Mucosa of descending colon (tissue), 3 donors: ENCODE measurements around the gene LRRC61. TPM values are rescaled to one million over a fixed set of nuclear protein-coding genes. Genes with fewer than 3 reads are reported as not detected.
"Not testable (repeated sequence)": the region's sequence is repeated elsewhere in the genome, so short reads cannot be mapped to it uniquely, and the experiment has no call there.

Experiments used
- ATAC-seq: fragments of 200-7000 bp; cut with Tn5 transposase; one replicate; pipeline ENCODE4 v1.9.1; 2020; ENCODE audit warnings: mild to moderate bottlenecking, moderate library complexity
- DNase-seq, 3 donors: peaks; one replicate each; pipeline ENCODE4 v3.0.0-alpha.2; 2020
- H3K36me3 ChIP-seq: fragments of 200-600 bp; one replicate; pipeline ENCODE4 v1.8.0; 2021; ENCODE audit warnings: low read depth, mild to moderate bottlenecking
- H3K4me1 ChIP-seq: fragments of 200-600 bp; one replicate; pipeline ENCODE4 v1.8.0; 2021; ENCODE audit warnings: low read depth, mild to moderate bottlenecking
- H3K4me3 ChIP-seq: fragments of 200-600 bp; one replicate; pipeline ENCODE4 v1.8.0; 2021; ENCODE audit warnings: mild to moderate bottlenecking
- H3K9me3 ChIP-seq: fragments of 200-600 bp; one replicate; pipeline ENCODE4 v1.8.0; 2021; ENCODE audit warnings: mild to moderate bottlenecking
- CTCF ChIP-seq: fragments of 200-600 bp; IDR thresholded peaks from one replicate; pipeline ENCODE4 v1.8.0; 2022; ENCODE audit warnings: antibody characterized with exemption, mild to moderate bottlenecking
- intact Hi-C, 2 donors: fragments of 100-400 bp; cut with DNase I in 1 of 2; cut with micrococcal nuclease in 1 of 2; formaldehyde crosslinking; loops; one replicate each; pipeline versions ENCODE4 v1.11.0 to v1.11.1; 2022; cut with DNase I, micrococcal nuclease
- total RNA-seq, 3 donors: library from RNA; stranded (reverse); fragmentation: NEBNext Ultra II Directional in 2 of 3; extraction: Animal tissue kit (Norgen Biotek cat#: 25700) in 2 of 3; gene quantifications; one replicate each; pipeline versions ENCODE4 v1.2.1 to v1.2.4, GENCODE V29; 2021 to 2023
- donor health status: DM: no; HTN: no; CAD: no; lungs with moderate emphysema.
- donor health status: DM: no; HTN: no; CAD: no.
- donor health status: DM: no; HTN: yes; CAD: no.

LRRC61 gene
- total RNA-seq, 3 donors from 2014 or later = 11.8 to 14.5 (median 14.5) TPM

GRCh38 chr7:150313367-150313809, 9.8 kb upstream of the LRRC61 start:
- Histone ChIP-seq H3K4me1 (no peaks in the 10 kb centered on the region), H3K36me3 (no peaks in the 10 kb centered on the region), H3K4me3 (no peak overlapping the region), H3K9me3 (no peaks in the 10 kb centered on the region)
- intact Hi-C loops = no loop called here
- no peak for DNase-seq
- ATAC-seq = no peak
- no peak for TF ChIP-seq CTCF

GRCh38 chr7:150313870-150314269, 9.3 kb upstream of the LRRC61 start:
- no peaks in the 10 kb centered on the region for H3K36me3 ChIP-seq
- H3K9me3 ChIP-seq = no peaks in the 10 kb centered on the region
- intact Hi-C loops = no loop called here
- no peak overlapping the region for H3K4me3 ChIP-seq
- H3K4me1 ChIP-seq = no peaks in the 10 kb centered on the region
- DNase-seq (no peak), ATAC-seq (no peak)
- TF ChIP-seq CTCF = no peak

GRCh38 chr7:150314639-150315239, 8.4 kb upstream of the LRRC61 start:
- Histone ChIP-seq H3K9me3 (no peaks in the 10 kb centered on the region), H3K36me3 (no peaks in the 10 kb centered on the region), H3K4me3 (no peak overlapping the region), H3K4me1 (no peaks in the 10 kb centered on the region)
- no peak for DNase-seq
- ATAC-seq = no peak
- no peak for TF ChIP-seq CTCF
- intact Hi-C loops = no loop called here

- H3K4me3 ChIP-seq, ATAC-seq, H3K4me1 ChIP-seq, DNase-seq, H3K36me3 ChIP-seq, intact Hi-C loops, H3K9me3 ChIP-seq: not testable (repeated sequence)
Measured at GRCh38 chr7:150316987-150317386, 6.2 kb upstream of the LRRC61 start.

- DNase-seq (no peak), ATAC-seq (no peak)
- peaks cover 12% of the 10 kb centered on the region for H3K4me1 ChIP-seq
- no peaks in the 10 kb centered on the region for H3K36me3 ChIP-seq
- intact Hi-C loops = no loop called here
- no peaks in the 10 kb centered on the region for H3K9me3 ChIP-seq
- H3K4me3 ChIP-seq = no peak overlapping the region
- no peak for TF ChIP-seq CTCF
Measured at GRCh38 chr7:150317748-150318444, 5.3 kb upstream of the LRRC61 start.

- no peak for ATAC-seq
- no peak for TF ChIP-seq CTCF
- intact Hi-C loops = no loop called here
- Histone ChIP-seq H3K36me3 (no peaks in the 10 kb centered on the region), H3K9me3 (no peaks in the 10 kb centered on the region), H3K4me1 (peaks cover 20% of the 10 kb centered on the region), H3K4me3 (no peak overlapping the region)
- DNase-seq = no peak
Measured at GRCh38 chr7:150321788-150322113, 1.4 kb upstream of the LRRC61 start.
